HG03439 (cell line): ENCODE data around the gene CNP.
A peak's percentile ranks its signal among the peaks of the same experiment; 100 is the strongest.
"Not testable (repeated sequence)": the region's sequence is repeated elsewhere in the genome, so short reads cannot be mapped to it uniquely, and the experiment has no call there.

Source experiments
- ATAC-seq: cut with Tn5 transposase; IDR thresholded peaks from one replicate; pipeline ENCODE4 v1.9.1; 2021; ENCODE audit warnings: mild to moderate bottlenecking, moderate library complexity; ENCODE audit not compliant: unreplicated experiment

The CNP gene

GRCh38 chr17:41966463-41967140, at the start of gene CNP:
Gene CNP, plus strand, starts transcription at chr17:41966795. Its CDS starts 90 bp downstream, at chr17:41966885.
- ATAC-seq: peak; percentile 75

DNA sequence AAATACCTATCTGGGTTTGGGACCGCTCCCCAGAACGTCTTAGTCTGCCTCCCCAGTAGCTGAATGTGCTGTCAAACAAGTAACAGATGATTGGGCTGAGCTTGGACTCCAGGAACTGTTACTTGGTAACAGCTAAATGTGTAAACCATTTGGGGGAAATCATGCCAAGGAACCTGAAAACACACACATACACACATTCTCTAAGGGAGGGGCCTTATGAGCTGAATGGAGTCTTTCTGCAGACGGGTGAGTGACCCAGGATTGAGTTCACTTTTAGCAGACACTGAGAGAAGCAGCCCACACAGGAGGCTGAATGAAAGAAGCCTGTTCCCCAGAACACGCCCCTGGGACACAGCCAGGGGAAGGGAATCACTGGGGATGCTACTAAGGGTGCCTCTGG, 49.4 kb upstream of the CNP start:
- no peak for ATAC-seq

GRCh38 chr17:41917679-41918313, 48.8 kb upstream of the CNP start:
- peak; percentile 34 for ATAC-seq

GRCh38 chr17:41918314-41919164, 48.1 kb upstream of the CNP start, which contains the start of gene ACLY:
Gene ACLY, minus strand, starts transcription at chr17:41918951. Its CDS starts 5,078 bp downstream, at chr17:41913873.
- peak; percentile 88 for ATAC-seq

DNA sequence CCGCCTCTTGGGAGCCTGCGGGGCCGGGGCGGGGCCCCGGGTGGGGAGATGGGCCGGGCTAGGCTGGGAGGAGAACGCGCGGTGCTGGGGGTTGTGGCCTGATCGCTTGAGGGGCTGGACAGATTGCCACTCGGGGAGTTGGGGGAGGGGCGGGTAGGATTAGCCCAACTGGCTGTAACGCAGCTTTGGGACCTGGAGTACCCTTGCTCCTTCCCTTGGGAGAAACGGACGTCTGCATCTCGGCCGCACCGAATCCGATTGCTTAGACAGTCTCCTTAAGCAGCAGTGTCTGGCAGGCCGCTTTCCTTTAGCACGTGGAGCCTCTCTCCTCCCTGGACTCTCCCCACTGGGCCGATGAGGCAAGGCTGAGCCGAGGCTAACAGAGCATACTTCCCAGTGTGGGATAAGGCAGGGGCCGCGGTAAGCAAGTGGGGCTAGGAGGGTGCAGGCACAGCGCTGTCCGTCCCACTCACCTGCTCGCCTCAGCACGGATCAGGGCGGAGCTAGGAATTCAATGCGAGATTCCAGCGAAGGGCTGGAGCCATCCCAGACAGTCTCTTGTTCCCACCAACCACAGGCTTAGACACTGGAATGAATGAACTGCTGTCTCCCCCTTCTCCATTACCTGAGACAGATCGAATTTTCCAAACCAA, 47.3 kb upstream of the CNP start:
- ATAC-seq: peak; percentile 3

GRCh38 chr17:41919840-41920579, 46.6 kb upstream of the CNP start:
- no peak for ATAC-seq

DNA sequence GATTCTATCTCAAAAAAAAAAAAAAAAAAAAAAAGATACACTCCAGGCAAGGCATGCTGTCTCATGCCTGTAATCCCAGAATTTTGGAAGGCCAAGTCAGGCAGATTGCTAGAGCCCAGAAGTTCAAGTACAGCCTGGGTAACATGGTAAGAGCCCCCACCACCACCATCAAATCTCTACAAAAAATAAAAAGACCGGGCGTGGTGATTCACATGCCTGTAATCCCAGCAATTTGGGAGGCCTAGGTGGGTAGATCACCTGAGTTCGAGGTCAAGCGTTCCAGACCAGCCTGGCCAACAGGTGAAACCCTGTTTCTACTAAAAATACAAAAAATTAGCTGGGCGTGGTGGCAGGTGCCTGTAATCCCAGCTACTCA, 46.0 kb upstream of the CNP start:
- ATAC-seq: no peak

DNA sequence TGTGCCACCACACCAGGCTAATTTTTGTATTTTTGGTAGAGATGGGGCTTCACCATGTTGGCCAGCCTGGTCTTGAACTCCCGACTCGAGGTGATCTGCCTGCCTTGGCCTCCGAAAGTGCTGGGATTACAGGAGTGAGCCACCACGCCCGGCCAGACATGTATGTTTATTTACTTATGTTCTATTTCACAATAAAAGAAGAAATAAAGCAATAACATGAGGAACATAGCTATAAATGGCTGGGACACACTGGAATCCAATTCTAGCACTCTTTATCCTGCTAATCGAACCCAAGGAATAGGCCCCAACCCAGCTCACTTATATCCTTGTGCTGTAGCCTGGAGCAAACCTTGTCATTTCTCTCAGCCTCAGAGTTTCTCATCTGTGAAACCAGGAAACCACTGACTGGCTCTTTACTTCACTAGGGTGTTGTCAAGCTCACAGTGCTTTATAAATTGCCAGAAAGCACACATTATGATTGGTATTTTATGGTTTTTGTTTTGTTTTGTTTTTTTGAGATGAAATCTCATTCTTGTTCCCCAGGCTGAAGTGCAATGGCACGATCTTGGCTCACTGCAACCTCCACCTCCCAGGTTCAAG, 40.5 kb upstream of the CNP start:
- ATAC-seq: no peak

DNA sequence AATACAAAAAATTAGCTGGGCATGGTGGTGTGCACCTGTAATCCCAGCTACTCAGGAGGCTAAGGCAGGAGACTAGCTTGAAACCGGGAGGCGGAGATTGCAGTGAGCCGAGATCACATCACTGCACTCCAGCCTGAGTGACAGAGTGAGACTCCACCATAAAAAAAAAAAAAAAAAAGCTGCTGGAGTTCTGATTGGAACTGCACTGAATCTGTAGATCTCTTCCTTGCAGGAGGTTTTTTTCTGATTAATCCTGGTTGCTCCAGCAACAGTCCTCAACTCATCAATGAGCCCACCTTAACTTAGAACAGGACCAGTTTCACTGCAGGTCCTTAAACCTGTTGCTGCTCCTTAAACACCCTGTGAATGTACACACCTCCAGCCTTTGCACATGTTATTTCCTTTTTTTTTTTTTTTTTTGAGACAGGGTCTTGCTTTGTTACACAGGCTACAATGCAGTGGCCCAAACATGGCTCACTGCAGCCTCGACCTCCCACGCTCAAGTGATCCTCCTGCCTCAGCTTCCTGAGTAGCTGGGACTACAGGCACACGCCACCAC, 37.8 kb upstream of the CNP start:
- no peak for ATAC-seq

DNA sequence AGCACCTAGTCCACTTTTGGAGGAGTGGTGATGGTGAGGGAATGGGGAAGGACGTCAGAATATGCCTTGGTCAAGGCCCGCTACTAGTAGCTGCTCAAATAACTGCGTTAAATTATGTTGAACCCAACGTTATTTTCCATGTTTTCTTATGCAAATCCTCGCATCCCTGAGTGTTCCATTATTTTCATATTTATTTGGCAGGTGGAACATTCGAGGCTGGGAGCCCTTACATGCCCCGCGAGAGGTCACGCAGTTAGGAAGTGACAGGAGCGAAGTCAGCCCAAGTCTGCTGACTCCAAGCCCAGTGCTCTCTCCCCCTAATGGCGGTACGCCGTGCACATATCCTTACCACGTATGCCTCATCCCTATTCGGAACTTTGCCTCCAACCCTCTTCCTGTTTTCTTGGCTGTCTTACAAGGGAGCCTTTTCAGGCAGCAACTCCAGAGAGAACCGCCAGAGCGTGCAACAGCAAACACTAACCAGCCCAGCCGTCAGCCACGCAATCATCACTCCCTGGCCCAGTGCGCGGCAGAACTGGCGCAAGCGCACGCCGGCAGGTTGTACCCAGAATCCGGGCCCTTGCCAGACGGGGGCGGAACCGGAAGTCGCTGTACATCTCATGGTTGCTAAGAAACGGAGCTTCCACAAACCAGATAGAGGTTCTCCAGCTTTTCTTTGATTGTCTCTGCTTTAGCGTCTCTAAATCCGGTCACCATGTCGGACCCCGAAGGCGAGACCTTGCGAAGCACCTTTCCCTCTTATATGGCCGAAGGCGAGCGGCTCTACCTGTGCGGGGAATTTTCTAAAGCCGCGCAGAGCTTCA, 36.4 kb upstream of the CNP start, which contains the start of gene ODAD4:
Gene ODAD4, plus strand, starts transcription at position 609 of the 824 bp plus-strand sequence. Its CDS starts 107 bp downstream, at position 716.
- ATAC-seq: peak; percentile 89

GRCh38 chr17:41930833-41931156, 35.8 kb upstream of the CNP start:
- ATAC-seq: not testable (repeated sequence)

DNA sequence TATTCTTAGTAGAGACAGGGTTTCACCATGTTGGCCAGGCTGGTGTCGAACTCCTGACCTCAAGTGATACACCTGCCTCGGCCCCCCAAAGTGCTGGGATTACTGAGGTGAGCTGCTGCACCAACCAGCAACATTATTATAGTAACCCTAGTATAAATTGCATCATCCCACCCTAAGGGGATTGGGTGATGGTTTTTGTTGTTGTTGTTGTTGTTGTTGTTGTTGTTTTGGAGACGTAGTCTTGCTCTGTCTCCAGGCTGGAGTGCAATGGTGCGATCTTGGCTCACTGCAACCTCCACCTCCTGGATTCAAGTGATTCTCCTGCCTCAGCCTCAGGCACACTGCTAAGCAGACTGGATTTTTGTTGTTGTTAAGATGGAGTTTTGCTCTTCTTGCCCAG, 34.9 kb upstream of the CNP start:
- not testable (repeated sequence) for ATAC-seq

GRCh38 chr17:41932816-41933389, 33.7 kb upstream of the CNP start:
- ATAC-seq: no peak

- no peak for ATAC-seq
These were observed 31.0 kb upstream of the CNP start for GRCh38 chr17:41935641-41936040.

GRCh38 chr17:41937970-41938954, 28.3 kb upstream of the CNP start:
- no peak for ATAC-seq

GRCh38 chr17:41939044-41939692, 27.4 kb upstream of the CNP start:
- ATAC-seq: no peak

DNA sequence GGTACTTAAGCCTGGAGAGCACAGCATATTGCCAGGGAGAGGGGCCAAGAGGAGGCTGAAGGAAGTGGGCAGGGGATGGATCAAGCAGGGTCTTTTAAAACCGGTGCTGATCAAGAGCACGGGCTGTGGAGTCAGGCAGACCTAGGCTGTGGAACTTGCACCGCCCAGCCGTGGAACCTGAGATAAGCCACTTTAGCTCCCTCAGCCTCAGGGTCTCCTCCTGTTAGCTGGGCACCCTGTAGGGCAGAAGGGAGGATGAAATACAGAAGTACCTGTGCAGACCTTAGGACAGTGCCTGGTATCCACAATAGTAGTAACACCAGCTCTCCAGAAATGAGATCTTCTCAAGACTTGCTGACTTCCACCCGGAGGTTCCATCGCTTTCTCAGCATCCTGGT, 26.9 kb upstream of the CNP start:
- no peak for ATAC-seq
